ENCODE results near the gene LPP.

GRCh38 chr3:188906236-188906635 is 752.3 kb downstream of the LPP start:
- TF ChIP-seq CTCF (IDR thresholded peaks at IDR 0.05) (no peak), POLR2A (IDR thresholded peaks at IDR 0.05) (no peak)

All from Peyer's patch (tissue), 4 donors.